Measurements from ENCODE around the gene ZNF770. TPM values are rescaled to one million over a fixed set of nuclear protein-coding genes. Genes with fewer than 3 reads are reported as not detected.
"Not testable (repeated sequence)": the region's sequence is repeated elsewhere in the genome, so short reads cannot be mapped to it uniquely, and the experiment has no call there.

ZNF770 gene
- total RNA-seq, 1 donor from 2014 or later = 20.2 TPM

- no peak for DNase-seq (ENCODE audit: low read depth in 2 of 2)
These were observed 12.0 kb downstream of the ZNF770 start for GRCh38 chr15:34976073-34976472.

GRCh38 chr15:34973512-34973911 lies 14.6 kb downstream of the ZNF770 start:
- DNase-seq (ENCODE audit: low read depth in 2 of 2) = peak in 1 of 2 donors; percentile 33

- DNase-seq (ENCODE audit: low read depth in 2 of 2) = not testable (repeated sequence)
These were observed 17.9 kb downstream of the ZNF770 start for GRCh38 chr15:34970098-34970643.

- peak; percentile 97 to 98 for DNase-seq (ENCODE audit: low read depth in 2 of 2)
These were observed 18.6 kb downstream of the ZNF770 start, which contains the start of gene AQR for GRCh38 chr15:34969340-34970097. AQR (minus strand) TSS chr15:34969742; CDS start chr15:34969613, 129 bp downstream.

- DNase-seq (ENCODE audit: low read depth in 2 of 2) = no peak
These were observed 23.8 kb downstream of the ZNF770 start for GRCh38 chr15:34964277-34964676.

- DNase-seq (ENCODE audit: low read depth in 2 of 2) = no peak
These were observed 34.2 kb downstream of the ZNF770 start for GRCh38 chr15:34953851-34954250.

GRCh38 chr15:34952481-34952880 lies 35.6 kb downstream of the ZNF770 start:
- DNase-seq (ENCODE audit: low read depth in 2 of 2) = peak in 1 of 2 donors; percentile 57

GRCh38 chr15:34951993-34952392 lies 36.1 kb downstream of the ZNF770 start:
- DNase-seq (ENCODE audit: low read depth in 2 of 2) = peak in 1 of 2 donors; percentile 58

GRCh38 chr15:34944936-34945335 lies 43.2 kb downstream of the ZNF770 start:
- DNase-seq (ENCODE audit: low read depth in 2 of 2) = no peak

- no peak for DNase-seq (ENCODE audit: low read depth in 2 of 2)
These were observed 44.4 kb downstream of the ZNF770 start for GRCh38 chr15:34943711-34944110.

- not testable (repeated sequence) for DNase-seq (ENCODE audit: low read depth in 2 of 2)
These were observed 44.8 kb downstream of the ZNF770 start for GRCh38 chr15:34943264-34943663.

GRCh38 chr15:34942363-34942762 lies 45.7 kb downstream of the ZNF770 start:
- DNase-seq (ENCODE audit: low read depth in 2 of 2) = peak in 1 of 2 donors; percentile 52

- DNase-seq (ENCODE audit: low read depth in 2 of 2) = no peak
These were observed 46.3 kb downstream of the ZNF770 start for GRCh38 chr15:34941831-34942230.

- DNase-seq (ENCODE audit: low read depth in 2 of 2) = no peak
These were observed 46.8 kb downstream of the ZNF770 start for GRCh38 chr15:34941185-34941698.

GRCh38 chr15:34933432-34933975 lies 54.6 kb downstream of the ZNF770 start:
- DNase-seq (ENCODE audit: low read depth in 2 of 2) = no peak

GRCh38 chr15:34928349-34928748 lies 59.7 kb downstream of the ZNF770 start:
- not testable (repeated sequence) for DNase-seq (ENCODE audit: low read depth in 2 of 2)

Other genes with a start within 250 kb of the ZNF770 start
- not detected in 2 replicates for gene GJD2, start 233.3 kb downstream of the ZNF770 start, total RNA-seq
- not detected in 2 replicates for gene ACTC1, start 192.7 kb downstream of the ZNF770 start, total RNA-seq
- gene AQR, start 18.5 kb downstream of the ZNF770 start, total RNA-seq = 16.9 and 17.3 TPM in 2 replicates
- not detected in 2 replicates for gene NANOGP8, start 97.0 kb upstream of the ZNF770 start, total RNA-seq